H4 (cell line): ENCODE measurements around the gene SNUPN. TPM values are rescaled to one million over a fixed set of nuclear protein-coding genes. Genes with fewer than 3 reads are reported as not detected.

Experiments used
- DNase-seq: peaks from one replicate; pipeline ENCODE4 v3.0.0-alpha.2; 2015; ENCODE audit warnings: low spot score
- total RNA-seq: library from RNA; depleted of rRNA; stranded (reverse); fragments of >200 nt; shearing (Covaris generic); gene quantifications from 2 replicates; pipeline ENCODE4 v1.2.3, GENCODE V29; 2014

SNUPN gene
- total RNA-seq, 1 experiment from 2014 or later: 33.7 TPM

- no peak for DNase-seq
Measured at GRCh38 chr15:75654201-75654907, 28.8 kb upstream of the SNUPN start.

GRCh38 chr15:75653347-75653913, 27.9 kb upstream of the SNUPN start:
- no peak for DNase-seq

GRCh38 chr15:75651810-75652543, 26.5 kb upstream of the SNUPN start:
- DNase-seq: no peak

- DNase-seq: no peak
Measured at GRCh38 chr15:75650908-75651809, 25.6 kb upstream of the SNUPN start.

- no peak for DNase-seq
Measured at GRCh38 chr15:75649848-75650247, 24.3 kb upstream of the SNUPN start.

- DNase-seq: no peak
Measured at GRCh38 chr15:75649045-75649761, 23.7 kb upstream of the SNUPN start.

- no peak for DNase-seq
Measured at GRCh38 chr15:75648156-75649000, 22.9 kb upstream of the SNUPN start.

GRCh38 chr15:75647370-75648155, 22.0 kb upstream of the SNUPN start, which contains the start of gene SNX33:
Gene SNX33, plus strand, starts transcription at chr15:75647912. Its CDS starts 1,191 bp downstream, at chr15:75649103.
- peak; percentile 64 for DNase-seq

- no peak for DNase-seq
Measured at GRCh38 chr15:75646944-75647364, 21.4 kb upstream of the SNUPN start.

GRCh38 chr15:75646112-75646943, 20.8 kb upstream of the SNUPN start:
- DNase-seq: no peak

GRCh38 chr15:75644376-75644775, 18.9 kb upstream of the SNUPN start:
- no peak for DNase-seq

GRCh38 chr15:75641603-75642002, 16.1 kb upstream of the SNUPN start:
- no peak for DNase-seq

GRCh38 chr15:75641179-75641503, 15.6 kb upstream of the SNUPN start:
- no peak for DNase-seq

- DNase-seq: no peak
Measured at GRCh38 chr15:75640483-75641178, 15.1 kb upstream of the SNUPN start.

- DNase-seq: peak; percentile 97
Measured at GRCh38 chr15:75639709-75640482, 14.4 kb upstream of the SNUPN start, which contains the start of gene IMP3. Gene IMP3, minus strand, starts transcription at chr15:75640224. Its CDS starts 56 bp downstream, at chr15:75640168.

GRCh38 chr15:75639191-75639708, 13.7 kb upstream of the SNUPN start:
- no peak for DNase-seq
